ENCODE data around the gene PGM5.
A peak's percentile ranks its signal among the peaks of the same experiment; 100 is the strongest.
"Not testable (repeated sequence)": the region's sequence is repeated elsewhere in the genome, so short reads cannot be mapped to it uniquely, and the experiment has no call there.

The PGM5 gene

GRCh38 chr9:68335935-68336334 is 20.5 kb upstream of the PGM5 start:
- H3K9ac ChIP-seq; H3K4me1 ChIP-seq (ENCODE audit: low read depth, poor library complexity, severe bottlenecking); H4K20me1 ChIP-seq (ENCODE audit: insufficient read depth); H3K27me3 ChIP-seq (ENCODE audit: insufficient read depth, low read depth); H3K79me2 ChIP-seq (ENCODE audit: insufficient read depth, low read depth); H3K4me3 ChIP-seq (IDR thresholded peaks at IDR 0.05; ENCODE audit: insufficient read depth, low read depth, low read length); H3K4me2 ChIP-seq; H3K36me3 ChIP-seq (ENCODE audit: insufficient read depth); H2AFZ ChIP-seq (ENCODE audit: low read depth); H3K27ac ChIP-seq: not testable (repeated sequence)

- H3K4me1 ChIP-seq (ENCODE audit: low read depth, poor library complexity, severe bottlenecking); H3K27ac ChIP-seq; H2AFZ ChIP-seq (ENCODE audit: low read depth); H3K4me3 ChIP-seq (IDR thresholded peaks at IDR 0.05; ENCODE audit: insufficient read depth, low read depth, low read length); H3K9ac ChIP-seq; H3K79me2 ChIP-seq (ENCODE audit: insufficient read depth, low read depth); H4K20me1 ChIP-seq (ENCODE audit: insufficient read depth); H3K4me2 ChIP-seq; H3K36me3 ChIP-seq (ENCODE audit: insufficient read depth); H3K27me3 ChIP-seq (ENCODE audit: insufficient read depth, low read depth): not testable (repeated sequence)
Measured at GRCh38 chr9:68336639-68337339, 19.6 kb upstream of the PGM5 start.

- H3K4me2 ChIP-seq; H3K27ac ChIP-seq; H3K9ac ChIP-seq; H3K27me3 ChIP-seq (ENCODE audit: insufficient read depth, low read depth); H4K20me1 ChIP-seq (ENCODE audit: insufficient read depth); H3K79me2 ChIP-seq (ENCODE audit: insufficient read depth, low read depth); H3K4me1 ChIP-seq (ENCODE audit: low read depth, poor library complexity, severe bottlenecking); H2AFZ ChIP-seq (ENCODE audit: low read depth); H3K36me3 ChIP-seq (ENCODE audit: insufficient read depth); H3K4me3 ChIP-seq (IDR thresholded peaks at IDR 0.05; ENCODE audit: insufficient read depth, low read depth, low read length): not testable (repeated sequence)
Measured at GRCh38 chr9:68338000-68338399, 18.4 kb upstream of the PGM5 start.

- H3K9ac ChIP-seq; H3K4me3 ChIP-seq (IDR thresholded peaks at IDR 0.05; ENCODE audit: insufficient read depth, low read depth, low read length); H3K79me2 ChIP-seq (ENCODE audit: insufficient read depth, low read depth); H3K27me3 ChIP-seq (ENCODE audit: insufficient read depth, low read depth); H3K27ac ChIP-seq; H2AFZ ChIP-seq (ENCODE audit: low read depth); H3K36me3 ChIP-seq (ENCODE audit: insufficient read depth); H4K20me1 ChIP-seq (ENCODE audit: insufficient read depth); H3K4me1 ChIP-seq (ENCODE audit: low read depth, poor library complexity, severe bottlenecking); H3K4me2 ChIP-seq: not testable (repeated sequence)
Measured at GRCh38 chr9:68342265-68343025, 14.0 kb upstream of the PGM5 start.

GRCh38 chr9:68343242-68343641 is 13.2 kb upstream of the PGM5 start:
- H3K4me2 ChIP-seq; H3K36me3 ChIP-seq (ENCODE audit: insufficient read depth); H3K9ac ChIP-seq; H3K27me3 ChIP-seq (ENCODE audit: insufficient read depth, low read depth); H3K27ac ChIP-seq; H2AFZ ChIP-seq (ENCODE audit: low read depth); H4K20me1 ChIP-seq (ENCODE audit: insufficient read depth); H3K79me2 ChIP-seq (ENCODE audit: insufficient read depth, low read depth); H3K4me1 ChIP-seq (ENCODE audit: low read depth, poor library complexity, severe bottlenecking); H3K4me3 ChIP-seq (IDR thresholded peaks at IDR 0.05; ENCODE audit: insufficient read depth, low read depth, low read length): not testable (repeated sequence)

GRCh38 chr9:68343992-68344391 is 12.4 kb upstream of the PGM5 start:
- H2AFZ ChIP-seq (ENCODE audit: low read depth); H3K4me3 ChIP-seq (IDR thresholded peaks at IDR 0.05; ENCODE audit: insufficient read depth, low read depth, low read length); H3K4me2 ChIP-seq; H3K9ac ChIP-seq; H3K4me1 ChIP-seq (ENCODE audit: low read depth, poor library complexity, severe bottlenecking); H3K27me3 ChIP-seq (ENCODE audit: insufficient read depth, low read depth); H4K20me1 ChIP-seq (ENCODE audit: insufficient read depth); H3K79me2 ChIP-seq (ENCODE audit: insufficient read depth, low read depth); H3K36me3 ChIP-seq (ENCODE audit: insufficient read depth); H3K27ac ChIP-seq: not testable (repeated sequence)

GRCh38 chr9:68351689-68352088 is 4.7 kb upstream of the PGM5 start:
- H3K4me3 ChIP-seq (IDR thresholded peaks at IDR 0.05; ENCODE audit: insufficient read depth, low read depth, low read length); H3K79me2 ChIP-seq (ENCODE audit: insufficient read depth, low read depth); H2AFZ ChIP-seq (ENCODE audit: low read depth); H3K36me3 ChIP-seq (ENCODE audit: insufficient read depth); H3K4me2 ChIP-seq; H4K20me1 ChIP-seq (ENCODE audit: insufficient read depth); H3K27ac ChIP-seq; H3K4me1 ChIP-seq (ENCODE audit: low read depth, poor library complexity, severe bottlenecking); H3K27me3 ChIP-seq (ENCODE audit: insufficient read depth, low read depth); H3K9ac ChIP-seq: not testable (repeated sequence)

- H3K27ac ChIP-seq; H4K20me1 ChIP-seq (ENCODE audit: insufficient read depth); H3K4me3 ChIP-seq (IDR thresholded peaks at IDR 0.05; ENCODE audit: insufficient read depth, low read depth, low read length); H3K79me2 ChIP-seq (ENCODE audit: insufficient read depth, low read depth); H3K4me2 ChIP-seq; H2AFZ ChIP-seq (ENCODE audit: low read depth); H3K9ac ChIP-seq; H3K36me3 ChIP-seq (ENCODE audit: insufficient read depth); H3K4me1 ChIP-seq (ENCODE audit: low read depth, poor library complexity, severe bottlenecking); H3K27me3 ChIP-seq (ENCODE audit: insufficient read depth, low read depth): not testable (repeated sequence)
Measured at GRCh38 chr9:68355993-68356379, 425 bp upstream of the PGM5 start.

GRCh38 chr9:68357119-68357714 is 806 bp downstream of the PGM5 start:
- not testable (repeated sequence) for H3K9ac ChIP-seq; H3K79me2 ChIP-seq (ENCODE audit: insufficient read depth, low read depth); H3K27me3 ChIP-seq (ENCODE audit: insufficient read depth, low read depth); H3K4me3 ChIP-seq (IDR thresholded peaks at IDR 0.05; ENCODE audit: insufficient read depth, low read depth, low read length); H4K20me1 ChIP-seq (ENCODE audit: insufficient read depth); H3K4me1 ChIP-seq (ENCODE audit: low read depth, poor library complexity, severe bottlenecking); H3K36me3 ChIP-seq (ENCODE audit: insufficient read depth); H3K27ac ChIP-seq
- Histone ChIP-seq H2AFZ (ENCODE audit: low read depth) (peak overlapping the region; percentile 93), H3K4me2 (peak overlapping the region; percentile 45; the same call in 1 of the 2 replicates)

GRCh38 chr9:68366933-68367547 is 10.6 kb downstream of the PGM5 start:
- H3K4me2 ChIP-seq: not testable (repeated sequence)

More at GRCh38 chr9:68366933-68367547, 10.6 kb downstream of the PGM5 start:
- H2AFZ ChIP-seq (ENCODE audit: low read depth); H3K4me1 ChIP-seq (ENCODE audit: low read depth, poor library complexity, severe bottlenecking); H4K20me1 ChIP-seq (ENCODE audit: insufficient read depth); H3K4me3 ChIP-seq (IDR thresholded peaks at IDR 0.05; ENCODE audit: insufficient read depth, low read depth, low read length); H3K36me3 ChIP-seq (ENCODE audit: insufficient read depth); H3K27ac ChIP-seq; H3K79me2 ChIP-seq (ENCODE audit: insufficient read depth, low read depth); H3K27me3 ChIP-seq (ENCODE audit: insufficient read depth, low read depth); H3K9ac ChIP-seq: not testable (repeated sequence)
